Measurements from ENCODE around the gene DNMT3B.
"Not testable (repeated sequence)": the region's sequence is repeated elsewhere in the genome, so short reads cannot be mapped to it uniquely, and the experiment has no call there.

The DNMT3B gene

GRCh38 chr20:32763202-32764004 lies 1.2 kb downstream of the DNMT3B start:
- DNase-seq (ENCODE audit: low read depth in 2 of 2): no peak

DNA sequence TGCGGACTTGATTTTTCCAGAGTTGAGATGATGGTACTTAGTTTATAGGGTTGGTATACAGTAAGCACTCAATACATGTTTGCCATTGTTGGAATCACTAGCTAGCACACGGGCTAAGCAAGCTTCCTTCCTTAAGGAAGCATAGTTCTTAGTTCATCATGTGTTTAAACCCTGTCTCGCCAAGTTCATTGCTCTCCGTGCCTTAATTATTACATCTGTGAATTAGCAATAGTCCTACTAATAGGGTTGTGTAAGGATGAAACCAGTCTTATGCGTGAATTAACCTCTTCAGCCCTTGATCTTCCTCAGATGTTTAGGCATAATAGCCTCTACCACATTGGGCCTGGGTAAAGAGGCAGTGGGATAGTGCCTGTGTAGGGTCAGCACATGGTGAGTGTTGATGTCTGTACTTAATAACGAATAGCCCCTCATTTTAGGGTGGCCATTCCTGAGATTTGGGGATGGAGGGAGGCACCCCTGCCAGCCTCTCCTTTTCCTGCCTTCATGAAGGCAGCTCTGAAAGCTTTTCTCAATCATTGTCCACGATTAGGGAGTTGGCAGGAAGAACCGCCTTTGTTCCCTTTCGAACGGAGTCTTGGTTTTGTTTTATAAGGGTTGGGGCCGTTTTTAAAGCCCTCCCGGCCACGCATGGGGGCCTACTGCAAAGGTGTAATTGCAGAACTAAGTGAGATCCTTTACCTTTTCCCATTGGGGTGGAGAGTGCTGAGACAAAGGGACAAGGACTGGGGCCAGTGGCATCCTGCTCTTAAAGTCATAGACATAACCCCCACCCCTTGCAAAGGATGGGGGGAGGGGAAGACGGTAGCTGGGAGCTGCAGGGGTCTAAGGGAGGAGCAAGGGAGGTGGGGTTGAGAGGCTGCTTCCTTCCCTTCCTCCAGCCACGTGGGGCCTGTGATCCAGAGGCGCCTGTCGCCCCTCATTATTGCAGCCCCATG lies 2.1 kb downstream of the DNMT3B start:
- no peak for DNase-seq (ENCODE audit: low read depth in 2 of 2)

- not testable (repeated sequence) for DNase-seq (ENCODE audit: low read depth in 2 of 2)
These were observed 3.2 kb downstream of the DNMT3B start for GRCh38 chr20:32765230-32765875.

DNA sequence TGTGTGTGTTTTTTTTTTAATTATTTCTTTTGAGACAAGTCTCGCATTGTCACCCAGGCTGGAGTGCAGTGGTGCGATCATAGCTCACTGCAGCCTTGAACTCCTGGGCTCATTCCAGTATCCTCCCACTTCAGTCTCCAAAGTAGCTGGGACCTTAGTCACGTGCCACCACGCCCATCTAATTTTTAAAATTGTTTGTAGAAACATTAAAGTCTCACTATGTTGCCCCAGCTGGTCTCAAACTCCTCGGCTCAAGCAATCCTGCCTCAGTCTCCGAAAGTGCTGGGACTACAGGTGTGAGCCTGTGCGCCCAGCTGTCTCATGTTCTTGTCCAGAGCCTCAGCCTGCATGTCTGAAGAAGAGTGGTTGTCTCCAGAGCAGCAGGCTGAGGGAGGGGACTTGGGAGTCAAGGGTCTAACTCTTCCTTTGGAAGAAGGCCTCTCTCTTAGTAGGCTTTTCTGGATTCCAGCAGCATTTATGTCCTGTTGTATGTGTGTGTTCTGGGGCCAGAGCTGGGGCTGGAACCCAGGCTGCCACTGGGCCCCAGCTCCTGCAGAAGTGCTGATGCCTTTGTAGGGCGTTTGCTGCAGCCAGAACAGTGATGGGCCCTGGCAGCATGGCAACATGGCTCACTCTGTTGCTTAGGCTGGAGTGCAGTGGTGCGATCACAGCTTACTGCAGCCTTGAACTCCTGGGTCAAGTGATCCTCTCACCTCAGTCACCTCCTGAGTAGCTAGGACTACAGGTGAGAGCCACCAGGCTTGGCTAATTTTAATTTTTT lies 5.4 kb downstream of the DNMT3B start:
- DNase-seq (ENCODE audit: low read depth in 2 of 2): no peak

DNA sequence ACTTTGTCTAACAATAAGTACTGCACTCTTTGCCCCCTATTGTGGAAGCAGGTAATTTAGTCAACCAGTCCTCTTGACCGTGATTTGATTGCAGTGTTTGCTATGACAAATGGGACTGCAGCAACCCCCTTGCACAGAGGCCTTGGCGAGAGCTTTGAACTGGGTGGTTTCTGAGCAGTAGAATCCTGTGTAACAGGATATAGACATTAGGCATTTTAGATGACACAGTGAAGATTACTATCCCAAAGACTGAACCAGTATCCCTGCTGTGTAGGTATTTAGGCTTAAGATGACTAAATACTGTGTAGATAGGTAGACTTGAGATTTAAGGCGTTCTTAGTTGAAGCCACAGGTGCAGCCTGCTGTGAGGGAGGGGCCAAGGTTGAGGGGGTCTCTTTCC lies 9.9 kb downstream of the DNMT3B start:
- DNase-seq (ENCODE audit: low read depth in 2 of 2): no peak

- no peak for DNase-seq (ENCODE audit: low read depth in 2 of 2)
These were observed 11.0 kb downstream of the DNMT3B start for GRCh38 chr20:32773223-32773622.

- DNase-seq (ENCODE audit: low read depth in 2 of 2): no peak
These were observed 11.7 kb downstream of the DNMT3B start for GRCh38 chr20:32773855-32774254.

- DNase-seq (ENCODE audit: low read depth in 2 of 2): no peak
These were observed 13.3 kb downstream of the DNMT3B start for GRCh38 chr20:32775336-32775991.

- no peak for DNase-seq (ENCODE audit: low read depth in 2 of 2)
These were observed 15.2 kb downstream of the DNMT3B start for GRCh38 chr20:32777177-32777956.

GRCh38 chr20:32779500-32780211 lies 17.5 kb downstream of the DNMT3B start:
- DNase-seq (ENCODE audit: low read depth in 2 of 2): no peak

DNA sequence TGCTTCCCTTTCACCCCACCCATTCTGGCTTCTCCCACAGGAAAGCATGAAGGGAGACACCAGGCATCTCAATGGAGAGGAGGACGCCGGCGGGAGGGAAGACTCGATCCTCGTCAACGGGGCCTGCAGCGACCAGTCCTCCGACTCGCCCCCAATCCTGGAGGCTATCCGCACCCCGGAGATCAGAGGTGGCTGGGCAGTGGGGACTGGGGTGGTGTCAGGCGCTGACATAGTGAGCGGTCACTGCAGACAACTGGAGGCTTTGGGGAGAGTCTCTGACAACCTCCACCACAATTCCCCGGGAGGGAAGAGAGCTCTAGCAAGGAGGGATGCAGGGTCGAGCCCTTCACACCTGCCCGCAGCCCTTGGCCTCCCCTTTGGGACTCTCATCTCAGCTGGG lies 18.1 kb downstream of the DNMT3B start:
- no peak for DNase-seq (ENCODE audit: low read depth in 2 of 2)

DNA sequence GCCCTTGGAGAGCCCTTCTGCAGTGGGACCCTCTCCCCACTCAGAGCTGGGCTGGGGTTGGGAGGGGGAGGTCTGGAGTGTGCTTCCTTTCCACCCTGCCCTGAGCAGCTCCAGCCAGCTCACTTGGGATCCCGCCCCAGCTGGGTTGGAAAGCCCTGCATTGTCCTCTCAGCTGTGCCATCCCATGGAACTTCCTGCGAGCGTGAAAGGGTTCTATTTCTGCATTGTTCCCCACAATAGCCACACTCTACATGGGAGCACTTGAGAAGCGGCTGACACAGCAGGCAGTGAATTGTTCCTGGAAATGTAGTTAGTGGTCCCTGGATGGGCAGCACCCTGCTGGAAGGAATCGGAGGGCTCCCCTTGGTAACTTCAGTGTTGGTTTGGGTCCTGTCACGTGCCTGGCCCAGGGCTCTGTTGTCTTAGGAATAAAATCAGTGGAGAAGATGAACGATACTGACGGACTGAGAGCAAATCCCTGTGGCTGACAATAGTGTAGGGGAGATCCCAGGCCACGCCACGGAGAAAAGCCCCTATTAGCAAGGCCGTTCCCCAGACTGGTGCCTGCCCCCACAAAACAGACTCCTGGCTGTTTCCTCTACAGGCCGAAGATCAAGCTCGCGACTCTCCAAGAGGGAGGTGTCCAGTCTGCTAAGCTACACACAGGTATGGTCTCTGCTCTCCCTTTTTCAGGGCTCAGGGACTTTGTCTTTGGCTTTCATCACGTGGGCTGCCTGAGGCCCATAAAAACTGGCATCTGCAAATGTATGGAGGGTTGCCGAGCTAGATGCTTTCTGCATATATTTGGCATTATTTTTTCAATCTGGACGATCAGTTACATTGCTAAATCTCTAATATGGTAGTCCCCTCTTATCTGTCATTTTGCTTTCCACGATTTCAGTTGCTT lies 18.8 kb downstream of the DNMT3B start:
- DNase-seq (ENCODE audit: low read depth in 2 of 2): no peak

DNA sequence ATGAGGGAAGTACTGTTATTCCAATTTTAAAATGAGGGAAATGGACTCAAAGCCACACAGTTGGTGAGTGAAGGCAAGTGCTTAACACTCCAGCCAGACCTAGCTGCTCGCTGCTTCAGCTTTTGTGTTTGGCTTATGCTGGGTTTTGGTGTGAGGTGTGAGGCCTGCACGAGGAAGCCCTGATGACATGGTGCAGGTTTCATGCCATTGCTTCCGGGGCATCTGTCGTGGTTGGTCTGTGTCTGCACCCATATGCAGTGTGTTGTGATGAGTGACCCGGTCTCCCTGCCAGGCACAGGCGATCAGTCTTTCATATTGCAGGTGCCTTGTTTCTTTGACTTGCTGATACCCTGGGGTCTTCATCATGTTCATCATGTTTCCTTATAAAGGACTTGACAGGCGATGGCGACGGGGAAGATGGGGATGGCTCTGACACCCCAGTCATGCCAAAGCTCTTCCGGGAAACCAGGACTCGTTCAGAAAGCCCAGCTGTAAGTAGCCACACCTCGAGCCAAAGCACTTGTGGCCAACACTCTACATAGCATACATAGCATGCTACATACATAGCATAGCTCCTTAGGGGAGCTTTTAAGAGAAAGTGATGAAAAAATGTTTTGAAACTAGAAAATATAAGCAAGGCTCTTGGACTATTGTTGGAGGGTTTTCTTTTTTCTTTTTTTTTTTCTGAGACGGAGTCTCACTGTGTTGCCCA lies 22.3 kb downstream of the DNMT3B start:
- no peak for DNase-seq (ENCODE audit: low read depth in 2 of 2)

DNA sequence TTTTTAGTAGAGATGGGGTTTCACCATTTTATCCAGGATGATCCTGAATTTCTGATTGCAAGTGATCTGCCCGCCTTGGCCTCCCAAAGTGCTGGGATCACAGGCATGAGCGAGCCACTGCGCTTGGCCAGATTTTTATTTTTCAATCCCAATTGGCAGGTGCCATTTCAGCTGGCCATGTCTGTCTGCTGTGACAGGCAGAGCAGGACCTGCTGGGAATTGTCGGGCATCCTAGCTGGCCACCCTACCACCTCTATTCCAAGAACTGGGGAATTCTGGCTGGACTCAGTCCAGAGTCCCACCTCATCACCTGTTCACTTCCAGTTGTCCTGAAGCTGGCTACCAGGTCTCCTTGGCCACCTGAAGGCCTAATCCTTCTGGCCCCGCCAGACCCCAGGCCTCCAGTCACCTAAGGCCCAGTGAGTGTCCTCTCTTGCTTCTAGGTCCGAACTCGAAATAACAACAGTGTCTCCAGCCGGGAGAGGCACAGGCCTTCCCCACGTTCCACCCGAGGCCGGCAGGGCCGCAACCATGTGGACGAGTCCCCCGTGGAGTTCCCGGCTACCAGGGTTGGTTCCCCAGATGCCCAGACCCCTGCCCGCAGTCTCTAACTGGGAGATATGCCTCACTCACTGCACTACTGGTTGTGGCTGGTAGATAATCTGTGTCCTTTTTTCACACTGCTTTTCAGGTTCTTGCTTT lies 24.0 kb downstream of the DNMT3B start:
- no peak for DNase-seq (ENCODE audit: low read depth in 2 of 2)

DNA sequence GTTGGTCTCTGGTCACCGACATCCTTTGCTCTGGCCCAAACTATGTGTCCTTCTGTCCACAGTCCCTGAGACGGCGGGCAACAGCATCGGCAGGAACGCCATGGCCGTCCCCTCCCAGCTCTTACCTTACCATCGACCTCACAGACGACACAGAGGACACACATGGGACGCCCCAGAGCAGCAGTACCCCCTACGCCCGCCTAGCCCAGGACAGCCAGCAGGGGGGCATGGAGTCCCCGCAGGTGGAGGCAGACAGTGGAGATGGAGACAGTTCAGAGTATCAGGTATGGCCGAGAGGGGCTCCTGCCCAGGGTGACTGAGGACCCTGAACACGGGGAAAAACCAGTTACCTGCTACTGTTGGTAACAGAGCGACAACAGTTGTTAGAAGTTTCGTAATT lies 25.0 kb downstream of the DNMT3B start:
- no peak for DNase-seq (ENCODE audit: low read depth in 2 of 2)

GRCh38 chr20:32789896-32790750 lies 27.9 kb downstream of the DNMT3B start:
- DNase-seq (ENCODE audit: low read depth in 2 of 2): peak; percentile 40 to 48

Measured in stimulated activated CD8-positive, alpha-beta memory T cell treated with anti-CD3 and anti-CD28 coated beads, Interleukin-2, amount 100 ng/mL, for 48 hours (primary cell).